GM12872 (cell line): Measurements from ENCODE around the gene WASL.

ENCODE experiments used
- TF ChIP-seq, protein P1 (sequence below): IDR thresholded peaks from 3 replicates; pipeline ENCODE4 v1.5.1; 2011; ENCODE audit warnings: low read depth, mild to moderate bottlenecking, low read length, moderate library complexity; ENCODE audit not compliant: insufficient read depth

Gene WASL

DNA sequence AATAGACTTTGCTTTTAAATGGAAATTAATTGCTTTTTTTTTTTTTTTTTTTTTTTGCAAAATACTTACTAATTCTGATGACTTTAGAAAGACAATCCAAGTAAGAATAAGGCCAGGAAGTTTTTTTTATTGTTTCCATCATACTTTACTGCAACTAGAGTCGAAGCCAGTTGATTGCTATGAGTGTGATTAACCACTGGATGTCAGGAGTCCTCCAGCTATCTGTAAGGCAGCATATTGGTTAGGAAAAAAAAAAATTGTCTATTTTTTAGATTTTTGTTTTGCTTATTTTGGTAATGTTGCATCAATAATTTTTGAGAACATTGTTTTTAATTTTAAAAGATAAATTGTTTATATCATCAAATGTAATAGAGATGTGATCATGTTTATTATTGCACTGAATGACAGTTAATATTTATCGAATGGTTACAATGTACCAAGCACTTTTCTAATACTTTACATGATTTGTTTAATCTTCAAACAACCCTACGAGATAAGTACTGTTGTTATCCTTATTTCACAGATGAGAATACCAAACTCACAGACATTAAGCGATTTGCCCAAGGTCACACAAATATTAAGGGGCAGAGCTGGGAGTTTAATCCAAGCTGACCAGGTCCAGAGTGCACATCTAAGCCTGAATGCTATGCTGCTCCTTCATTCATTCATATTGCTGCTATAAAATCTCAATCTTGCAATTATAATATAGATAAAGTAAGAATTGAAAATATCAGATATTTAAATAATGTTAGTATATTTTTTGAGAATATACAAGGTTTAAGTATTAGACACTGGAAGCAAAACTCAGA is 113.0 kb downstream of the WASL start:
- TF ChIP-seq, protein P1, sequence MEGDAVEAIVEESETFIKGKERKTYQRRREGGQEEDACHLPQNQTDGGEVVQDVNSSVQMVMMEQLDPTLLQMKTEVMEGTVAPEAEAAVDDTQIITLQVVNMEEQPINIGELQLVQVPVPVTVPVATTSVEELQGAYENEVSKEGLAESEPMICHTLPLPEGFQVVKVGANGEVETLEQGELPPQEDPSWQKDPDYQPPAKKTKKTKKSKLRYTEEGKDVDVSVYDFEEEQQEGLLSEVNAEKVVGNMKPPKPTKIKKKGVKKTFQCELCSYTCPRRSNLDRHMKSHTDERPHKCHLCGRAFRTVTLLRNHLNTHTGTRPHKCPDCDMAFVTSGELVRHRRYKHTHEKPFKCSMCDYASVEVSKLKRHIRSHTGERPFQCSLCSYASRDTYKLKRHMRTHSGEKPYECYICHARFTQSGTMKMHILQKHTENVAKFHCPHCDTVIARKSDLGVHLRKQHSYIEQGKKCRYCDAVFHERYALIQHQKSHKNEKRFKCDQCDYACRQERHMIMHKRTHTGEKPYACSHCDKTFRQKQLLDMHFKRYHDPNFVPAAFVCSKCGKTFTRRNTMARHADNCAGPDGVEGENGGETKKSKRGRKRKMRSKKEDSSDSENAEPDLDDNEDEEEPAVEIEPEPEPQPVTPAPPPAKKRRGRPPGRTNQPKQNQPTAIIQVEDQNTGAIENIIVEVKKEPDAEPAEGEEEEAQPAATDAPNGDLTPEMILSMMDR, result 0 out of 3 replicates have a peak, but pooled peaks have one; percentile 32

DNA sequence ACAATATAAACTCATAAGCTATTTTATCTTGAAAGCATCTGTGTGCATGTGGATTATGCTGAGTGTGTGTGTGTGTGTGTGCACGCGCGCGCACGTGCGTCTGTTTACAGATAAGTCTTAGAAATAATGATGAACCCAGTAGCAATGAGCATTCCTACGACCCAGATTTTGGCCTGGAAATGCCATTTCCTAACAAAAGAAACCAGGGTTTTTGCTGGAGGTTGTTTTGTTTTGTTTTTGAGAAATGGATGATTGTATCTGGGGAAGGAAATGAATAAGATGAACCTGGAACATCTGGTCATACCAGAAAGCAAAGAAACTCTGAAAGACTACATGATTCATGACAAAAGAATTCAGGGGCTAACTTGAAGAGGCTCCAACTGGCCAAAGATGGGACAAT is 115.2 kb downstream of the WASL start:
- TF ChIP-seq, protein P1, result no peak

DNA sequence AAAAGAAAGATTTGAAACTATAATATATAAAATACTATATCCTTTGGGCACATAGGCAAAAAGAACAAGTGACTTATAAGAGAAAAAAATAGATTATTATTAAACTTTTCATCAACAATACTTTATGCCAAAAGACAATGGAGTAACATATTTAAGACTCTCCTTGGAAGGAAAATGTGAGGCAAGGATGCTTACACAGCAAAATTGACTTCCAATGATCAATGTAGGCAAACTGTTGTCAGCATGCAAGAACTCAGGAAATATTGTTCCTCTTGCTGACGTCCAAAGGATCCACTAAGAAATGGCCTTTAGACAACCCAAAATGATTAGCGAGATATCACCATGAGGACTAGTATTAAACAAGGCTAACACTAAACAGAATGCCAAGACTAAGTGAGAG is 116.0 kb downstream of the WASL start:
- TF ChIP-seq, protein P1, result no peak
